ENCODE measurements around the gene ANO6. TPM values are rescaled to one million over a fixed set of nuclear protein-coding genes. Genes with fewer than 3 reads are reported as not detected.
A peak's percentile ranks its signal among the peaks of the same experiment; 100 is the strongest.

Gene ANO6
- total RNA-seq, 1 experiment from 2014 or later, result 46.8 TPM

- POLR2A ChIA-PET, result no interaction called here
- ATAC-seq (no peak), DNase-seq (ENCODE audit: low spot score) (no peak)
- 0 out of 2 replicates have a peak overlapping the region, but pooled peaks have one; percentile 10 for H3K27ac Mint-ChIP-seq
- peaks cover 1% of the 10 kb centered on the region for H3K36me3 Mint-ChIP-seq
- no peaks in the 10 kb centered on the region for H3K9me3 Mint-ChIP-seq
- no peak overlapping the region for H3K4me3 Mint-ChIP-seq
- TF ChIP-seq ZNF425 (CRISPR knock-in tag; conservative IDR thresholded peaks at IDR 0.05), result no peak
- no peak for TF ChIP-seq ZNF219 (CRISPR knock-in tag; IDR thresholded peaks at IDR 0.05; ENCODE audit: borderline replicate concordance)
- TF ChIP-seq RORB (CRISPR knock-in tag; IDR thresholded peaks at IDR 0.05), result no peak
- no peak for TF ChIP-seq GRHL2 (CRISPR knock-in tag; IDR thresholded peaks at IDR 0.05; ENCODE audit: insufficient replicate concordance, severe bottlenecking)
- TF ChIP-seq MLX (CRISPR knock-in tag; IDR thresholded peaks at IDR 0.05), result no peak
- no peak for TF ChIP-seq OVOL2 (CRISPR knock-in tag; IDR thresholded peaks at IDR 0.05; ENCODE audit: borderline replicate concordance)
- no peak for TF ChIP-seq NR2C2 (CRISPR knock-in tag; IDR thresholded peaks at IDR 0.05)
- TF ChIP-seq ZNF512 (CRISPR knock-in tag; IDR thresholded peaks at IDR 0.05; ENCODE audit: borderline replicate concordance), result no peak
- TF ChIP-seq NFYB (CRISPR knock-in tag; conservative IDR thresholded peaks at IDR 0.05; ENCODE audit: low read depth), result no peak
- no peak for TF ChIP-seq ZNF232 (CRISPR knock-in tag; IDR thresholded peaks at IDR 0.05)
- no peak for TF ChIP-seq TCF7 (CRISPR knock-in tag; IDR thresholded peaks at IDR 0.05; ENCODE audit: low read depth)
- TF ChIP-seq MYBL2 (CRISPR knock-in tag; IDR thresholded peaks at IDR 0.05), result no peak
- TF ChIP-seq FOXP4 (CRISPR knock-in tag; IDR thresholded peaks at IDR 0.05), result no peak
- CTCF ChIA-PET, result no interaction called here
- no peaks in the 10 kb centered on the region for H3K27me3 Mint-ChIP-seq (ENCODE audit: low read depth)
- peaks cover 21% of the 10 kb centered on the region for H3K4me1 Mint-ChIP-seq
Measured at GRCh38 chr12:45342848-45343247, 127.0 kb downstream of the ANO6 start.

GRCh38 chr12:45343269-45344051, 127.6 kb downstream of the ANO6 start:
- Mint-ChIP-seq H3K4me3 (no peak overlapping the region), H3K36me3 (peaks cover 8% of the 10 kb centered on the region), H3K27me3 (ENCODE audit: low read depth) (no peaks in the 10 kb centered on the region), H3K9me3 (no peaks in the 10 kb centered on the region), H3K4me1 (peaks cover 15% of the 10 kb centered on the region), H3K27ac (no peak overlapping the region)
- ChIA-PET POLR2A (no interaction called here), CTCF (no interaction called here)
- DNase-seq (ENCODE audit: low spot score) (no peak), ATAC-seq (no peak)
- TF ChIP-seq FOXP4 (CRISPR knock-in tag; IDR thresholded peaks at IDR 0.05) (no peak), TEAD4 (CRISPR knock-in tag; IDR thresholded peaks at IDR 0.05) (no peak), ERG (CRISPR knock-in tag; IDR thresholded peaks at IDR 0.05) (no peak), JAZF1 (CRISPR knock-in tag; IDR thresholded peaks at IDR 0.05) (no peak), ATF6 (CRISPR knock-in tag; IDR thresholded peaks at IDR 0.05) (no peak), ZSCAN18 (CRISPR knock-in tag; IDR thresholded peaks at IDR 0.05) (no peak), CREM (CRISPR knock-in tag; IDR thresholded peaks at IDR 0.05) (no peak), ZNF263 (CRISPR knock-in tag; IDR thresholded peaks at IDR 0.05; ENCODE audit: low read depth) (no peak)

Measured in WTC11 (cell line).